Osteoblast (primary cell): ENCODE data around the gene SNED1. TPM values are rescaled to one million over a fixed set of nuclear protein-coding genes. Genes with fewer than 3 reads are reported as not detected.
A peak's percentile ranks its signal among the peaks of the same experiment; 100 is the strongest.

Experiments
- DNase-seq: peaks from one replicate; pipeline ENCODE4 v3.0.0; 2011; ENCODE audit warnings: low spot score, mixed read lengths; ENCODE audit not compliant: insufficient read length; ENCODE audit errors: missing footprints
- H2AFZ ChIP-seq: 2 replicates; pipeline ENCODE4 v1.6.0; 2011; ENCODE audit warnings: mild to moderate bottlenecking, low read length
- H3K27ac ChIP-seq: 2 replicates; pipeline ENCODE4 v1.5.1; 2011; ENCODE audit warnings: mild to moderate bottlenecking, low read depth, low read length, moderate library complexity
- H3K27me3 ChIP-seq: 2 replicates; pipeline ENCODE4 v1.6.0; 2012; ENCODE audit warnings: mild to moderate bottlenecking, control low read depth, inconsistent platforms, low read length, moderate library complexity; ENCODE audit not compliant: insufficient read depth
- H3K36me3 ChIP-seq: 2 replicates; pipeline ENCODE4 v1.5.1; 2011; ENCODE audit warnings: mild to moderate bottlenecking, low read length, control low read depth, moderate library complexity; ENCODE audit not compliant: insufficient read depth
- H3K4me1 ChIP-seq: 2 replicates; pipeline ENCODE4 v1.5.1; 2011; ENCODE audit warnings: mild to moderate bottlenecking, low read length, control low read depth, moderate library complexity; ENCODE audit not compliant: insufficient read depth
- H3K4me2 ChIP-seq: 2 replicates; pipeline ENCODE4 v1.6.0; 2011; ENCODE audit warnings: mild to moderate bottlenecking, low read length; ENCODE audit not compliant: insufficient read depth
- H3K4me3 ChIP-seq: fragments of 200-600 bp; sonication (generic); 3 replicates; pipeline ENCODE4 v1.5.1; 2012; ENCODE audit warnings: mild to moderate bottlenecking, low read length, inconsistent platforms; ENCODE audit not compliant: insufficient read depth
- H3K79me2 ChIP-seq: 2 replicates; pipeline ENCODE4 v1.6.0; 2012; ENCODE audit warnings: mild to moderate bottlenecking, low read length, control low read depth, inconsistent platforms; ENCODE audit not compliant: insufficient read depth
- H3K9me3 ChIP-seq: 2 replicates; pipeline ENCODE4 v1.5.1; 2011; ENCODE audit warnings: low read depth, low read length, control low read depth
- H4K20me1 ChIP-seq: 2 replicates; pipeline ENCODE4 v1.6.0; 2012; ENCODE audit warnings: mild to moderate bottlenecking, low read length, control low read depth; ENCODE audit not compliant: insufficient read depth
- CTCF ChIP-seq: IDR thresholded peaks from 2 replicates; pipeline ENCODE4 v1.5.1; 2011; ENCODE audit warnings: mild to moderate bottlenecking, low read depth, low read length, moderate library complexity; ENCODE audit errors: extremely low read depth
- total RNA-seq: library from RNA; depleted of rRNA; stranded (reverse); fragments of >200 nt; gene quantifications from 2 replicates; pipeline ENCODE4 v1.2.3, GENCODE V29; 2012

SNED1 gene
- total RNA-seq, 1 donor = 94.8 TPM

GRCh38 chr2:240985881-240986786 is 12.3 kb upstream of the SNED1 start:
- Histone ChIP-seq H3K4me2 (no peak overlapping the region), H2AFZ (no peak overlapping the region), H3K4me1 (peaks cover 16% of the 10 kb centered on the region), H3K79me2 (no peaks in the 10 kb centered on the region), H3K36me3 (no peaks in the 10 kb centered on the region), H4K20me1 (no peaks in the 10 kb centered on the region), H3K4me3 (no peak overlapping the region), H3K27ac (no peak overlapping the region), H3K27me3 (no peaks in the 10 kb centered on the region), H3K9me3 (peaks cover 8% of the 10 kb centered on the region)
- no peak for TF ChIP-seq CTCF
- no peak for DNase-seq

DNA sequence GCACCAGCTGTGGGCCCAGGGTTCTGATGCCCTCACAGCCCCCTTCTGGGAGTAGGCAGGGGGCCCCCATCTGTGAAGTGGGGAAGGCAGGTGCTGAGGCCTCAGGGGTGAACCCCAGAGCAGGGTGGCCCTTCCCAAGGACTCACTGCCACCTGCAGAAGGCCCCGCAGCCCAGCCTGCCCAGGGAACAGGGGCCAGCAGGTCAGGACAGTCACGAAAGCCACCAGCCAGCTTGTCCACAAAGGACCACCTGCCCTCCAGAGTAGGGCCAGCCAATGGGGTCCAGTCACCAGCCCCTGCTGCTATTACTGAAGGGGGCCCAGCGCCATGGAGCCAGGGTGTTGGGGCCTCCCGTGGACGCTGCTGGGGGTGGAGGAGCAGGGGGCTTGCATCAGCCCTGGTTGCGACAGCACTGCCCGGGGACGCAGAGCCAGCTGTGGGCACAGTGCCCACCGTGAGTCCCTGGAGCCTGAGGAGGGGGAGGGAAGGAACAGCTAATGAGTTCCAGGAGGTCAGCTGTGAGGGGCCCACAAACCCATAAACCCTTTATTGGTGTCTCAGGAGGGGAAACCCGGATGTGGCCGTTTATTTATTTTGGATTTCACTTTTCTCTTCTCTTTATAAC is 11.5 kb upstream of the SNED1 start:
- peaks cover 24% of the 10 kb centered on the region for H3K4me1 ChIP-seq

GRCh38 chr2:240987588-240987987 is 10.8 kb upstream of the SNED1 start:
- Histone ChIP-seq H4K20me1 (no peaks in the 10 kb centered on the region), H3K9me3 (peaks cover 8% of the 10 kb centered on the region), H3K4me3 (no peak overlapping the region), H3K27me3 (no peaks in the 10 kb centered on the region), H3K27ac (no peak overlapping the region), H3K36me3 (no peaks in the 10 kb centered on the region), H3K4me1 (peaks cover 30% of the 10 kb centered on the region), H3K79me2 (no peaks in the 10 kb centered on the region), H2AFZ (no peak overlapping the region), H3K4me2 (peak overlapping the region; percentile 2)
- TF ChIP-seq CTCF = no peak
- DNase-seq = no peak

More for the DNA sequence above, 11.5 kb upstream of the SNED1 start:
- Histone ChIP-seq H3K79me2 (no peaks in the 10 kb centered on the region), H3K27ac (no peak overlapping the region), H4K20me1 (no peaks in the 10 kb centered on the region), H3K27me3 (no peaks in the 10 kb centered on the region), H3K9me3 (peaks cover 8% of the 10 kb centered on the region), H3K36me3 (no peaks in the 10 kb centered on the region), H3K4me2 (peak overlapping the region; percentile 2), H2AFZ (no peak overlapping the region), H3K4me3 (no peak overlapping the region)
- no peak for TF ChIP-seq CTCF
- peak; percentile 92 for DNase-seq

DNA sequence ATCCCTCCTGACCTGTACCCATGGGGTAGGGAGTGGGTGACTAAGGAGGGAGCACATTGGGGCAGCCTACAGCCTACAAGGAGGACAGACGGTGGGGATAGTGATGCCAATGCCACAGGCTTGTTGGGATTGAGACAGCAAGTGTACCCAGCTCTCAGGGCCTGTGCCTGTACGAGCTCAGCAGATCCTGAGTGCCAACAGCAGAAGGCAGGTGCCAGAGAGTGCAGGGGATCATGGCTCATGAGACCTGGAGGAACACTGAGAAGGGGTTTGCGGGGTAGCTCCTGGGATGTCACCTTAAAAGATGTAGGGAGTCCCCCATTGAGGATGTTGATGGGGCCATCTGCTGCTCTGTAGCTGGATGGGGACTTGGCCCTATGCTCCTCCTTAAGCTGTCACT is 10.3 kb upstream of the SNED1 start:
- no peak overlapping the region for H3K4me2 ChIP-seq
- no peaks in the 10 kb centered on the region for H4K20me1 ChIP-seq
- H2AFZ ChIP-seq = no peak overlapping the region
- no peaks in the 10 kb centered on the region for H3K79me2 ChIP-seq
- H3K4me1 ChIP-seq = peaks cover 30% of the 10 kb centered on the region
- no peak for TF ChIP-seq CTCF
- no peak overlapping the region for H3K4me3 ChIP-seq
- no peak for DNase-seq
- H3K9me3 ChIP-seq = peaks cover 8% of the 10 kb centered on the region
- no peaks in the 10 kb centered on the region for H3K27me3 ChIP-seq
- H3K36me3 ChIP-seq = no peaks in the 10 kb centered on the region
- H3K27ac ChIP-seq = no peak overlapping the region
